SHP77 treated with DMSO at 0.1 percent for 48 hours (cell line): Measurements from ENCODE around the gene PCSK6.
"Not testable (repeated sequence)": the region's sequence is repeated elsewhere in the genome, so short reads cannot be mapped to it uniquely, and the experiment has no call there.

Experiments
- DNase-seq: peaks from one replicate; lab custom pipeline; 2025; lab: John Stamatoyannopoulos, UW

The PCSK6 gene

DNA sequence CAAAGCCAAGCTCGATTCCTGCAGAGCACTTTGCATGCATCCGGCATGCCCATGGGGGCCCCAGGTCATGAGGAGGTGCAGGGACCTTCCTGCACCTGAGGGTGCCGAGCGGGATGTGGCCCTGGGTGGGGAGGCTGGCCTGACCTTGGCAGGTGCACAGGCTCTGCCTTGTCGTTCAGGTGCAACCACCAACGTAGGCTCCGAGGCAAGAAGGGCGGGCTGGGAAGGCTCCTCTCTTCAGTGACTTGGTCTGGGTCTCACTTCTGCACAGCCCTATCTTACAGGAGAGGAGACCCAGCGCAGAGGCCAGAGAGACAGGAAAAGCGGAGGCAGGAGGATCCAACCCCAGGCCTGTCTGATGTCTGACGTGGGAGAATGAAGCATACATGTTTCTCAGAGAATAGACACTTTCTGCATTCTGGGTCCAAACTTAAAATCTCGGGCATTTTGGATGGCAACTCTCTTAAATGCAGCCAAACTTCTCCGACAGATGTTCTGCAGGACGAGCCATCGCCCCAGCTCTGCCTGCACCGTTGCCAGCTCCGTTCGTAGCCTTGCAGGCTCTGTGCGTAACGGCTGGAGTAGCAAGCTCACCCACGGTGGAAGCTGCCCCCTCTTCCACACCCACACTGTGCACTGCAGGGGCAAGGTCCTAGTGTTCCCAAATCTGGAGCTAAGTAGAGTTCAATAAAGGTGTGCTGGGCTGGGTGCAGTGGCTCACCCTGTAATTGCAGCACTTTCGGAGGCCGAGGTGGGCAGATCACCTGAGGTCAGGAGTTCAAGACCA, 133.6 kb downstream of the PCSK6 start:
- DNase-seq: no peak

DNA sequence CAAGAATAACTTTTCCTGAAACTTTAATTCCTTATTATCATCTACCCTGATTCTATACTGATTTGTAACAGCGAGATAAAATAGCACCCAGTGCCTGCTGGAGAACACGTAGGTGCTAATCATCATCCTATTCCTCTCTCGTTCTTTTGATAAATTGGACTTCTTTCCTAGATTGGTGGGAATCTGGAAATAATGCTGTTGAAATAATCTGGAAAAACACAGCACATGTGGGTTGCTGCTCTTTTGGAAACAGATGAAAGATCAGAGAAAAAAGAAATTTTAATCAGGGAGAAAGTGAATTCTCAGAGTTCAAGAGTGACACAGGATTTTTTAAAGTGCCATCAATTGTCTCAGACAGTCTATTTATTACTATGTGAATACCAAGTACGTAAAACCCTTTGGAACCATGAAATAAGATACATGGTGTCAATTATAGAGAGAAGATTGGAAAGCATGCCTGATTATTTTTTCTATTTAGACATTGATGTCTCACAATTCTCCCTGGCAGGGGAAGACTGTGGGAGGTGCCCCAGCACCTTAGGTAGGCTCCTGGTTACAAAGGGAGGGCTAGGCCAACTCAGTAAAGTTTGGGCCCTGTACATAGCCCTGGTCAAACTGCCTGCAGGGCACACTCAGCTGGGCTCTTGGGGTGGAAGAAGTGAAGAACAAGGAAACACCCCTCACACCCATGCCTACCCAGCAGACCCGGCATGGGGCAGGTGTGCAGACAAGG, 134.4 kb downstream of the PCSK6 start:
- no peak for DNase-seq

GRCh38 chr15:101353240-101353639, 136.3 kb downstream of the PCSK6 start:
- no peak for DNase-seq

GRCh38 chr15:101351736-101352135, 137.8 kb downstream of the PCSK6 start:
- no peak for DNase-seq

DNA sequence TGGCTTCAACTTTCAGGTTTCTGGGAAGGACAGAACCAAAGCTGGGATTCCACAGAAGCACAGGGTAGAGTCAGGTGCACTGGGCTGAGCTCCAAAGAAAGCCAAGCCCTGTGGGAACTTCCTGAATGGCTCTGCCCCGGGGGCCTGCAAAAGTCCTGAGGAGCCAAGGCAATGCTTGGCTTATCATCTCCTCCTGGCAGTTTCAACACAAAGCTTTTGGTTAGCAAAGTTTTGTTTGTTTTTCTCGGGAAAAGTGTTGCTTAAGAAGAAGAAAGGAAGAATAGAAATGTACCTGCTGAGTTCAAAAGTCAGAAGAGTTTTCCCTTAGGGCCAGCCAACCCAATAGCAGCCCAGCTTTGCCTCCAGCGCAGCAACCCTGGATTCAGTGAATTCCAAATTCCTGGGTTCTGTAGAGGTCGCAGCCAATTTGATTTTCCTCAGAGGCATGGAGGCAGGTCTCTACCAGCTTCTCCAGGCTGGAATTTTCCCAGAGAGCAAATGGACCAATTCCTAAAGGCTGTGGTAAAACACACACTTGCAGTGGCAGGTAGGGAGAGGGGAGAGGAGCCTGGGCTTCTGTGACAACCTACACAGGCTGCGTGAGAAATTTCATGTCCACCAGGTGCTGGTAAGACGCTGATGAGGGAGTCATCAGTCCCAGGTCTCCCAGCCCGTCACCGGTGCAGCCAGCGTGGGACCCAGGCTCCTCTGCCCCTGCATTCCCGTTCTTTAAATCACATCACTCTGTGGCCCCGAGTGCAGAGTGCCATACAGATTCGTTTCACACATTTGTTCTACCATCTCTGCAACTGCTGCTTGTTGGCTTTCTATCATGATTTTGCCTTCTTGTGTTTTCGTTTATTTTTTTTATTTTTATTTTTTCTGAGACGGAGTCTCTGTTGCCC, 140.2 kb downstream of the PCSK6 start:
- no peak for DNase-seq

DNA sequence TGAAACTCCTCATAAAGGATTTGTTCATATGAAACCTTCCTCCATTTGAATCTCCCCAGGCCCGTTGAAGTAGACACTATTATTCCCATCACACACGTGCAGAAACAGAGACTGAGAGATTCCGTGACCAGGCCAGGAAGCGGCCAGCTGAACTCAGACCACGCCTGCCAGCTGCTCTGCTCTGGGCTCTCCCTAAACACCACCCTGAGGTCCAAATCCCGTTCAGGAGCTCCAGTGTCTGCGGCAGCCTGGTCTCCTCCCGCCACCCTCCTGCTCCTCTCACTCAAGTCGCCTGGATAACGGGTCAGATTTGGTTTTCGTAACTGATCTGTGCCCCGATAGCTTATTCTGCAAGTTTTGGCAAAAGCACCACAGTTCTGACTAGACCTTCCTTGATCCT, 140.9 kb downstream of the PCSK6 start:
- DNase-seq: no peak

- no peak for DNase-seq
Measured at GRCh38 chr15:101348015-101348414, 141.5 kb downstream of the PCSK6 start.

GRCh38 chr15:101347454-101347853, 142.1 kb downstream of the PCSK6 start:
- no peak for DNase-seq

DNA sequence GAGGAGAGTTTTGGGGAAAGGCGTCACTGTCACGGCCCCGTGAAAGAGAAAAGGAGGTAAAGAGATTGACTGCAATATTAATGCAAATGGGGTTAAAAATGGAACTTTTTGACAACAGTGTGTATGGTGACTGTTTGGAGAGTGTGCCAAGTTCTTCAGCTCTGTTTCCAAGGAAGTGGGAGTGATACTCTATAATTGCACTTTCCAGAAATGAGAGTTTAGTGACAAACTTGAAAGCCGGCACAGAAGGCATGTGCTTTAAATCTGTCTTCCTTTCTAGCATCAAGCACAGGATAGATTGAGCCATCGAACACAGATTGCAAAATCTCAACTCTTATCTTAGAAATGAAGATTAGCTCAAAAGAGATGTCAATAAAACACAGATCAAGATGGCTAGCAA, 142.6 kb downstream of the PCSK6 start:
- no peak for DNase-seq

DNA sequence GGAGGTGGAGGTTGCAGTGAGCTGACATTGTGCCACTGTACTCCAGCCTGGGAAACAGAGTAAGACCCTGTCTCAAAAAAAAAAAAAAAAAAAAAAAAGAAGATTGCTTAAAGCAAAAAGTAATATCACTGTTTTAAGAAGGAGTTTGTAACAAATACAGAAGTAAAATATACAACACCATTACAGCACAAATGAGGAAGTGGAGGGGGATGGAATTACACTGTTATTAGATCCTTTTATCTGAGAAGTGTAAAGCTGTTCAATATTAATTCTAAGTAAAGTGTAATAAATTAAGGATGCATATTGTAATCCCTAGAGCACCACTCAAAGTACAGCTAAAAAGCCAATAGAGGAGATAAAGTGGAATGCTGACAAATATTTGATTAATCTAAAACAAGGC, 147.5 kb downstream of the PCSK6 start:
- no peak for DNase-seq

GRCh38 chr15:101338502-101339057, 150.9 kb downstream of the PCSK6 start:
- DNase-seq: no peak

DNA sequence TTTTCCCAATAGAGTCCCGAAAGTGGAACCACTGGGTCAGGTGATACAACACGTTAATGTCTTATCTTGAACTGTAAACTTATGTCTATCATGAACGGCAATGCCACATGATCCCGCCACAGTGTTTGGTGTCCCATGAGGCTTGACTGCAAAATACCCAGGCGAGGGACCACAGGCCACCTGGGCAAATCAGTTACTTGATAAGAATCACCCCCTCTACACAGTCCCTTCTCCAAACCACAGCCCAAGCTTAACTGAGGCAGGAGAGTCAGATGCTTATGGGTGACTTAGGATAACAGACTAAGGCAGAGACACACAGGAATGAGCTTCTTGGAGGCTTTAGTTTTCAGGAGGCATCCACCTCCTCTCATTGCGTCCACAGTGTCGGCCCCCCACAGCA, 151.5 kb downstream of the PCSK6 start:
- no peak for DNase-seq

DNA sequence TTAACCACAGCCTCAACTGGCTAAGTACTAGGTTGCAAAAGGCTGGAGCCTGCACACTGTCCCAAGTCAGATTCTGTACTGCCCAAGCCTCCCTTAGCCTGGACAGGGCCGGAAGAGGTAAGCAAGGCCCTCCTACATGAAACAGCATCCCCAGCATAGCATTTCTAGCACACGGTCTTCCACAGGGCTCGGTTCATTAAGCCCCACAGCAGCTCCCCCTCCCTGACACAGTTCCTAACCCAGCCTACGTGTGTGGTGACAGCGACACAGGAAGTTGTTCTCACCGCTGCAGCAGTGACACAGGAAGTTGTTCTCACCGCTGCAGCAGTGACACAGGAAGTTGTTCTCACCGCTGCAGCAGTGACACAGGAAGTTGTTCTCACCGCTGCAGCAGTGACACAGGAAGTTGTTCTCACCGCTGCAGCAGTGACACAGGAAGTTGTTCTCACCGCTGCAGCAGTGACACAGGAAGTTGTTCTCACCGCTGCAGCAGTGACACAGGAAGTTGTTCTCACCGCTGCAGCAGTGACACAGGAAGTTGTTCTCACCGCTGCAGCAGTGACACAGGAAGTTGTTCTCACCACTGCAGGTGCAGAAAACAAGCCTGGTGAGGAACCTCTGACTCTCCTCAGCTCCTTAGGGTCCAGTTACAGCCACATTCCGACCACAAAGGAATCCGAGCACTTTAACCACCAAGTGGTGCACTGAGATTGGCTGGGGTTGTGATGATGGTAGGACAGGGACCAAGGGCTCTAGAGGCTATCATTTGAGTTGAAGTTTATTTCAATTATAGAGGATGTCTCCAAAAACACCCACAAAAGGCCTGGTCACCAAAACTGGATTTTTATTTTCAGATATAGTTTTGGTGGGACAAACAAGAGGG, 155.4 kb downstream of the PCSK6 start:
- DNase-seq: not testable (repeated sequence)

GRCh38 chr15:101332061-101332467, 157.4 kb downstream of the PCSK6 start:
- DNase-seq: no peak

GRCh38 chr15:101329867-101330380, 159.6 kb downstream of the PCSK6 start:
- no peak for DNase-seq

- DNase-seq: no peak
Measured at GRCh38 chr15:101329309-101329863, 160.1 kb downstream of the PCSK6 start.

DNA sequence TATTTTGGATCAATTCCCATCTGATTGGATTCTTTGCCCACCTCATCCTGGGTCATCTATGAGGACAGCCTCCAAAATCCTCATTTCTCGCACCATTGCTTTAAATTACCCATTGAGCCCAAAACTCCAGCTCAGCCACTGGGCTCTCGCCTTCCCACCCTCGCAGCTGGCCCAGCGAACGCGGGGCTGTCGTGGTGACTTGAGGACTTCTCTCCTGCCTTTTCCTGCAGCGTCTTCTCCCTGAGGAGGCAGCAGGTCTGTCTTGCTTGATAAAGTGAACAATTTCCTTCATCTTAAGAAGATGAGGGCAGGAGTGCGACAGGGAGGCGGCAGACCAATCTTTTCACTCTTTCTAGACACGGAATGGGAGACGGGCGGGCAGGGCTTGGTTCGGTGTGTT, 161.5 kb downstream of the PCSK6 start:
- no peak for DNase-seq

GRCh38 chr15:101327147-101327740, 162.3 kb downstream of the PCSK6 start:
- DNase-seq: no peak

- no peak for DNase-seq
Measured at GRCh38 chr15:101326462-101327146, 162.9 kb downstream of the PCSK6 start.

DNA sequence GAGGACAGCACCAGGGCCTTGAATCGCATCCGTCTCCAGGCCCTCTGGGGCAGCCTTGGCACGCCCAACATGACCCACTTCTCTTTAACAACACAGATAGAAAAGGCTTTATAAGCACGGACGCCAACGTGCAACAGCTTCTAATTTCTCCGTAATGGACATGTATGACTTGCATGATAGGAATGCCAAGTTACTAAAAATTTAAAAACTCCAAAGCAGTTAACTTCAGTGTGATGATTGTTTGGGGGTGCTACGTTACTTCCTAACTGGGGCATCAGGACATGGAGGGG, 163.5 kb downstream of the PCSK6 start:
- no peak for DNase-seq
